HFFc6 (cell line): Measurements from ENCODE around the gene SORBS2. TPM values are rescaled to one million over a fixed set of nuclear protein-coding genes. Genes with fewer than 3 reads are reported as not detected.

Experiments used
- DNase-seq: peaks from one replicate; pipeline ENCODE4 v3.0.0-alpha.2; 2018
- H3K27ac Mint-ChIP-seq: 2 replicates; pipeline ENCODE4 v1.8.0; 2020; ENCODE audit warnings: mild to moderate bottlenecking, mixed read lengths
- H3K27me3 Mint-ChIP-seq: 2 replicates; pipeline ENCODE4 v1.8.0; 2021; ENCODE audit warnings: mild to moderate bottlenecking, moderate library complexity, mixed read lengths; ENCODE audit not compliant: insufficient read depth
- H3K36me3 Mint-ChIP-seq: 2 replicates; pipeline ENCODE4 v1.8.0; 2021; ENCODE audit warnings: low read depth, mixed read lengths
- H3K4me1 Mint-ChIP-seq: 2 replicates; pipeline ENCODE4 v1.8.0; 2020; ENCODE audit warnings: low read depth, mixed read lengths
- H3K4me3 Mint-ChIP-seq: 2 replicates; pipeline ENCODE4 v1.8.0; 2020; ENCODE audit warnings: mild to moderate bottlenecking, moderate library complexity, mixed read lengths
- H3K9me3 Mint-ChIP-seq: 2 replicates; pipeline ENCODE4 v1.8.0; 2020; ENCODE audit warnings: mild to moderate bottlenecking, mixed read lengths
- CTCF ChIP-seq: fragments of 200-600 bp; sonication (generic); IDR thresholded peaks from 2 replicates; pipeline ENCODE4 v1.5.0; 2021; ENCODE audit warnings: antibody characterized with exemption, mild to moderate bottlenecking
- total RNA-seq, 6 experiments: library from RNA; stranded (reverse); fragmentation: NEBNext Ultra II Directional; extraction: Animal tissue kit (Norgen Biotek cat#: 25700); gene quantifications; 2 replicates in 1 of 6; 3 replicates in 5 of 6; pipeline ENCODE4 v1.2.3, GENCODE V29; 2021

Gene SORBS2
- total RNA-seq, 6 experiments from 2014 or later: 0.48 to 3.6 (median 0.72) TPM

GRCh38 chr4:185826381-185826780 is 14.4 kb upstream of the SORBS2 start:
- Mint-ChIP-seq H3K36me3 (no peaks in the 10 kb centered on the region), H3K4me1 (no peaks in the 10 kb centered on the region), H3K4me3 (no peak overlapping the region), H3K27ac (no peak overlapping the region), H3K9me3 (no peaks in the 10 kb centered on the region), H3K27me3 (peaks cover 11% of the 10 kb centered on the region)
- no peak for TF ChIP-seq CTCF
- DNase-seq: no peak

GRCh38 chr4:185825737-185826136 is 13.7 kb upstream of the SORBS2 start:
- no peak overlapping the region for H3K4me3 Mint-ChIP-seq
- H3K4me1 Mint-ChIP-seq: no peaks in the 10 kb centered on the region
- no peak for TF ChIP-seq CTCF
- H3K9me3 Mint-ChIP-seq: no peaks in the 10 kb centered on the region
- H3K27me3 Mint-ChIP-seq: peaks cover 7% of the 10 kb centered on the region
- DNase-seq: no peak
- no peaks in the 10 kb centered on the region for H3K36me3 Mint-ChIP-seq
- no peak overlapping the region for H3K27ac Mint-ChIP-seq

GRCh38 chr4:185822791-185823190 is 10.8 kb upstream of the SORBS2 start:
- H3K27ac Mint-ChIP-seq: no peak overlapping the region
- H3K27me3 Mint-ChIP-seq: peaks cover 6% of the 10 kb centered on the region
- no peak for TF ChIP-seq CTCF
- DNase-seq: no peak
- no peak overlapping the region for H3K4me3 Mint-ChIP-seq
- H3K4me1 Mint-ChIP-seq: no peaks in the 10 kb centered on the region
- no peaks in the 10 kb centered on the region for H3K36me3 Mint-ChIP-seq
- no peaks in the 10 kb centered on the region for H3K9me3 Mint-ChIP-seq

GRCh38 chr4:185821029-185821419 is 9.0 kb upstream of the SORBS2 start:
- H3K9me3 Mint-ChIP-seq: no peaks in the 10 kb centered on the region
- DNase-seq: no peak
- H3K36me3 Mint-ChIP-seq: no peaks in the 10 kb centered on the region
- no peak overlapping the region for H3K27ac Mint-ChIP-seq
- no peak for TF ChIP-seq CTCF
- no peaks in the 10 kb centered on the region for H3K4me1 Mint-ChIP-seq
- peaks cover 6% of the 10 kb centered on the region for H3K27me3 Mint-ChIP-seq
- H3K4me3 Mint-ChIP-seq: no peak overlapping the region

GRCh38 chr4:185820146-185821028 is 8.4 kb upstream of the SORBS2 start:
- Mint-ChIP-seq H3K9me3 (no peaks in the 10 kb centered on the region), H3K27me3 (peaks cover 6% of the 10 kb centered on the region), H3K4me1 (no peaks in the 10 kb centered on the region), H3K27ac (no peak overlapping the region), H3K36me3 (no peaks in the 10 kb centered on the region), H3K4me3 (no peak overlapping the region)
- no peak for DNase-seq
- TF ChIP-seq CTCF: no peak
